ENCODE data around the gene SULF2.

DNA sequence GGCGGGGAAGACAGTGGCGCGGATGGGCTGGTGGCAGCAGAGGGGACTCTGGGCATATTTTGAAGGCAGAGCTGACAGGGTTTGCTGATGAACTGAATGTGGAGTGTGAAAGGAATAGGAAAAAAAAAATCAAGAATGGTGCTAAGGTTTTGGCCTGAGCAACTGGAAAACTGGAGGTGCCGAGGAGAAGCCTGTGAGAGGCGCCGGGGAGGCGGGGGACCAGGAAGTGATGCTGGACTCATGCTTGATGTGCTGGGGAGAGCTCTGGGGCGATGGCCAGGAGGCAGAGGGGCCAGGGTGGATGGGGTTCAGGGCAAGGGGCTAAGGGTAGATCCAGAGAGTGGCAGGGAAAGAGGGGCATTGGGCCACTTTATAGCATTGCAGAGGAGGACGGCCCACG, 55.8 kb downstream of the SULF2 start:
- TF ChIP-seq TCF4 (CRISPR knock-in tag; IDR thresholded peaks at IDR 0.05; ENCODE audit: borderline replicate concordance) (no peak), ZNF8 (CRISPR knock-in tag; IDR thresholded peaks at IDR 0.05) (no peak)
- TF ChIP-seq, protein P1, sequence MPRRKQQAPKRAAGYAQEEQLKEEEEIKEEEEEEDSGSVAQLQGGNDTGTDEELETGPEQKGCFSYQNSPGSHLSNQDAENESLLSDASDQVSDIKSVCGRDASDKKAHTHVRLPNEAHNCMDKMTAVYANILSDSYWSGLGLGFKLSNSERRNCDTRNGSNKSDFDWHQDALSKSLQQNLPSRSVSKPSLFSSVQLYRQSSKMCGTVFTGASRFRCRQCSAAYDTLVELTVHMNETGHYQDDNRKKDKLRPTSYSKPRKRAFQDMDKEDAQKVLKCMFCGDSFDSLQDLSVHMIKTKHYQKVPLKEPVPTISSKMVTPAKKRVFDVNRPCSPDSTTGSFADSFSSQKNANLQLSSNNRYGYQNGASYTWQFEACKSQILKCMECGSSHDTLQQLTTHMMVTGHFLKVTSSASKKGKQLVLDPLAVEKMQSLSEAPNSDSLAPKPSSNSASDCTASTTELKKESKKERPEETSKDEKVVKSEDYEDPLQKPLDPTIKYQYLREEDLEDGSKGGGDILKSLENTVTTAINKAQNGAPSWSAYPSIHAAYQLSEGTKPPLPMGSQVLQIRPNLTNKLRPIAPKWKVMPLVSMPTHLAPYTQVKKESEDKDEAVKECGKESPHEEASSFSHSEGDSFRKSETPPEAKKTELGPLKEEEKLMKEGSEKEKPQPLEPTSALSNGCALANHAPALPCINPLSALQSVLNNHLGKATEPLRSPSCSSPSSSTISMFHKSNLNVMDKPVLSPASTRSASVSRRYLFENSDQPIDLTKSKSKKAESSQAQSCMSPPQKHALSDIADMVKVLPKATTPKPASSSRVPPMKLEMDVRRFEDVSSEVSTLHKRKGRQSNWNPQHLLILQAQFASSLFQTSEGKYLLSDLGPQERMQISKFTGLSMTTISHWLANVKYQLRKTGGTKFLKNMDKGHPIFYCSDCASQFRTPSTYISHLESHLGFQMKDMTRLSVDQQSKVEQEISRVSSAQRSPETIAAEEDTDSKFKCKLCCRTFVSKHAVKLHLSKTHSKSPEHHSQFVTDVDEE (CRISPR knock-in tag; IDR thresholded peaks at IDR 0.05): no peak
